OCI-LY3 (cell line): Measurements from ENCODE around the gene TCEA2.

Experiments
- H2AFZ ChIP-seq: fragments of 200-600, 300-600 bp; shearing (Covaris generic); 2 replicates; pipeline ENCODE4 v1.6.0; 2014; ENCODE audit warnings: antibody characterized with exemption, low read depth, low read length
- H3K27ac ChIP-seq: fragments of 200-600, 300-600 bp; sonication (generic); 2 replicates; pipeline ENCODE4 v1.5.1; 2014; ENCODE audit warnings: mild to moderate bottlenecking, low read length, moderate library complexity, mixed read lengths
- H3K27me3 ChIP-seq: fragments of 200-600, 300-600 bp; sonication (generic); 2 replicates; pipeline ENCODE4 v1.6.1; 2014; ENCODE audit warnings: low read depth, low read length, mixed read lengths
- H3K36me3 ChIP-seq: fragments of 200-600, 300-600 bp; sonication (generic); replicated peaks from 2 replicates; pipeline ENCODE3; 2014; ENCODE audit warnings: low read depth, low read length, mixed read lengths
- H3K4me1 ChIP-seq: fragments of 300-600, 200-600 bp; sonication (generic); 2 replicates; pipeline ENCODE4 v1.6.1; 2014; ENCODE audit warnings: low read length, mixed read lengths
- H3K4me2 ChIP-seq: fragments of 200-600, 300-600 bp; sonication (generic); 2 replicates; pipeline ENCODE4 v1.6.1; 2014; ENCODE audit warnings: low read length, mixed read lengths
- H3K4me3 ChIP-seq: fragments of 300-600, 200-600 bp; sonication (generic); 2 replicates; pipeline ENCODE4 v1.5.1; 2014; ENCODE audit warnings: antibody characterized with exemption, mild to moderate bottlenecking, low read length, moderate library complexity
- H3K79me2 ChIP-seq: fragments of 300-600, 200-600 bp; shearing (Covaris generic); 2 replicates; pipeline ENCODE4 v1.6.1; 2014; ENCODE audit warnings: mild to moderate bottlenecking, low read length, mixed read lengths
- H3K9ac ChIP-seq: fragments of 300-600, 200-600 bp; shearing (Covaris generic); 2 replicates; pipeline ENCODE4 v1.6.0; 2014; ENCODE audit warnings: mild to moderate bottlenecking, low read length, moderate library complexity
- H3K9me3 ChIP-seq: fragments of 200-600, 300-600 bp; shearing (Covaris generic); 2 replicates; pipeline ENCODE4 v1.6.1; 2014; ENCODE audit warnings: low read length, mixed read lengths; ENCODE audit not compliant: insufficient read depth
- H4K20me1 ChIP-seq: fragments of 200-600, 300-600 bp; sonication (generic); 2 replicates; pipeline ENCODE4 v1.6.1; 2016; ENCODE audit warnings: low read length, mixed read lengths; ENCODE audit not compliant: insufficient read depth
- EZH2phosphoT487 ChIP-seq: fragments of 200-600 bp; shearing (Covaris generic); IDR thresholded peaks from 2 replicates; pipeline ENCODE4 v1.6.1; 2018; ENCODE audit warnings: antibody characterized with exemption, mixed run types, low read depth
- TF ChIP-seq, protein P1 (sequence below): fragments of 200-600, 300-600 bp; sonication (generic); IDR thresholded peaks from 2 replicates; pipeline ENCODE4 v1.5.1; 2014; ENCODE audit warnings: antibody characterized with exemption, low read length, low read depth

TCEA2 gene

DNA sequence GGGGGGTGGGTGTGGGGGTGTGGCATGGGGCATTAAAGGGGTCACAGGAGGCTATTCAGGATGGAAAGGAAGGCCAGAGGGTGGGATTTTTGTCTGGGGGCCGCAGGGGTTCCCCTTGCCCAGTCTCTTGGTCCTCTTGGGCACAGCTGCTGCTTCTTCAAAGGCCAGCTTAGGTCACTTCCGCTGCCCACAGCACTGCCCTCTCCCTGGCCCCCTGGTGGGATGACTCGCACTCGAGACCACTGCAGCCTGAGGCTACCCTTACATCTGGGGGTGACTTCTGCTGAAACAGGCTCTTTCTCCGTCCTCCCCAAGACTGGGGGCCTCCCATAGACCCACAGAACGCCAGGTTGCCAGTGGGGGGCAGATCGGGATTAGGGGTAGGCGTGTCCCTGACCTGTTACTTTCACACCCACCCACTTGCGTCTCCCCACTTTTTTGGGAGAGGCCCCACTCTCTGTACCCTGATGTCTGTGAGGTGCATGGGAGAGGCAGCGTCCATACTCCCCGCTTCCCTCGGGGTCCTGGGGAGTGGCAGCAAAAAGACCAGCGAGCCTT lies 19.9 kb downstream of the TCEA2 start:
- Histone ChIP-seq H2AFZ (no peak overlapping the region; the same call in 1 of the 2 replicates), H3K4me3 (peak overlapping the region; percentile 77), H3K36me3 (no peaks in the 10 kb centered on the region), H3K9ac (peak overlapping the region; percentile 31; the same call in 1 of the 2 replicates), H3K9me3 (no peaks in the 10 kb centered on the region), H3K27ac (no peak overlapping the region), H3K4me1 (peaks cover 16% of the 10 kb centered on the region), H3K4me2 (peak overlapping the region; percentile 90), H4K20me1 (no peaks in the 10 kb centered on the region), H3K27me3 (peaks cover 24% of the 10 kb centered on the region), H3K79me2 (peaks cover 14% of the 10 kb centered on the region)
- no peak for TF ChIP-seq EZH2phosphoT487
- TF ChIP-seq, protein P1, sequence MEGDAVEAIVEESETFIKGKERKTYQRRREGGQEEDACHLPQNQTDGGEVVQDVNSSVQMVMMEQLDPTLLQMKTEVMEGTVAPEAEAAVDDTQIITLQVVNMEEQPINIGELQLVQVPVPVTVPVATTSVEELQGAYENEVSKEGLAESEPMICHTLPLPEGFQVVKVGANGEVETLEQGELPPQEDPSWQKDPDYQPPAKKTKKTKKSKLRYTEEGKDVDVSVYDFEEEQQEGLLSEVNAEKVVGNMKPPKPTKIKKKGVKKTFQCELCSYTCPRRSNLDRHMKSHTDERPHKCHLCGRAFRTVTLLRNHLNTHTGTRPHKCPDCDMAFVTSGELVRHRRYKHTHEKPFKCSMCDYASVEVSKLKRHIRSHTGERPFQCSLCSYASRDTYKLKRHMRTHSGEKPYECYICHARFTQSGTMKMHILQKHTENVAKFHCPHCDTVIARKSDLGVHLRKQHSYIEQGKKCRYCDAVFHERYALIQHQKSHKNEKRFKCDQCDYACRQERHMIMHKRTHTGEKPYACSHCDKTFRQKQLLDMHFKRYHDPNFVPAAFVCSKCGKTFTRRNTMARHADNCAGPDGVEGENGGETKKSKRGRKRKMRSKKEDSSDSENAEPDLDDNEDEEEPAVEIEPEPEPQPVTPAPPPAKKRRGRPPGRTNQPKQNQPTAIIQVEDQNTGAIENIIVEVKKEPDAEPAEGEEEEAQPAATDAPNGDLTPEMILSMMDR, result no peak

DNA sequence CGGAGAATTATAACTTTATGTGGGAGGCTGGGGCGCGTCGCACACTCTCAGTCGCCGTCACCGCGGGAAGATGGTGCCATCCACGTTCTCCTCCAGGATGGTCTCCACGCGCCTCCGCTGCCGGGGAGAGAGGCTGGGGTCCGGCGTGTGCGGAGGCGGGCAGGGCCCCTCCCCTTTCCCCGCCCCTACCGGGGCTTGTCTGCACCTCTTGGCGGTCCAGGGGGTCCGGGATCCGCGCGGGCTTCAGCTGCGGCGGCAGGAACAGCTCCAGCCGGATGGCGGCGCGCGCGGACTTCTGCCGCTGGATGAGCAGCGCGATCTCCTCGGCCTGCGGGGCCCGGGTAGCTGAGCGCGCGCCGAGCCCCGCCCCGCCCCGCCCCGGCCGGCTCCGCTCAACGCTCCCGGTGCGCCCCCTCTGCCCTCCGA lies 20.4 kb downstream of the TCEA2 start:
- peaks cover 9% of the 10 kb centered on the region for H3K79me2 ChIP-seq
- no peaks in the 10 kb centered on the region for H3K9me3 ChIP-seq
- no peak overlapping the region for H3K27ac ChIP-seq
- no peaks in the 10 kb centered on the region for H4K20me1 ChIP-seq
- peak overlapping the region; percentile 90 for H3K4me2 ChIP-seq
- peak overlapping the region; percentile 77 for H3K4me3 ChIP-seq
- H3K27me3 ChIP-seq, result peaks cover 24% of the 10 kb centered on the region
- TF ChIP-seq EZH2phosphoT487, result no peak
- TF ChIP-seq, protein P1, result peak; percentile 57
- H2AFZ ChIP-seq, result no peak overlapping the region; the same call in 1 of the 2 replicates
- peak overlapping the region; percentile 31; the same call in 1 of the 2 replicates for H3K9ac ChIP-seq
- H3K4me1 ChIP-seq, result peaks cover 11% of the 10 kb centered on the region
- H3K36me3 ChIP-seq, result no peaks in the 10 kb centered on the region

GRCh38 chr20:64083804-64084684 lies 21.0 kb downstream of the TCEA2 start, which contains the start of gene LKAAEAR1:
Gene LKAAEAR1, minus strand, starts transcription at chr20:64084398. Its CDS starts 179 bp downstream, at chr20:64084219.
- H3K9ac ChIP-seq, result peak within 1 kb of the TSS; percentile 31; the same call in 1 of the 2 replicates
- peaks cover 24% of the 10 kb centered on the region for H3K27me3 ChIP-seq
- peak within 1 kb of the TSS; percentile 90 for H3K4me2 ChIP-seq
- no peaks in the 10 kb centered on the region for H4K20me1 ChIP-seq
- no peak within 1 kb of the TSS for H3K27ac ChIP-seq
- no peaks in the 10 kb centered on the region for H3K9me3 ChIP-seq
- H3K79me2 ChIP-seq, result peaks cover 3% of the 10 kb centered on the region
- H3K4me3 ChIP-seq, result peak within 1 kb of the TSS; percentile 77
- H3K36me3 ChIP-seq, result no peaks in the 10 kb centered on the region
- peaks cover 9% of the 10 kb centered on the region for H3K4me1 ChIP-seq
- TF ChIP-seq, protein P1, result no peak
- TF ChIP-seq EZH2phosphoT487, result no peak
- H2AFZ ChIP-seq, result no peak within 1 kb of the TSS; the same call in 1 of the 2 replicates

- Histone ChIP-seq H3K9me3 (no peaks in the 10 kb centered on the region), H3K4me2 (no peak overlapping the region), H3K27ac (no peak overlapping the region), H3K27me3 (peaks cover 24% of the 10 kb centered on the region), H3K36me3 (no peaks in the 10 kb centered on the region), H3K79me2 (no peaks in the 10 kb centered on the region), H4K20me1 (no peaks in the 10 kb centered on the region), H2AFZ (no peak overlapping the region), H3K9ac (no peak overlapping the region), H3K4me3 (no peak overlapping the region), H3K4me1 (peaks cover 9% of the 10 kb centered on the region)
- TF ChIP-seq, protein P1, result no peak
- TF ChIP-seq EZH2phosphoT487, result no peak
These were observed 21.7 kb downstream of the TCEA2 start for GRCh38 chr20:64084685-64085152.
